ENCODE data around the gene RPL22L1.

DNA sequence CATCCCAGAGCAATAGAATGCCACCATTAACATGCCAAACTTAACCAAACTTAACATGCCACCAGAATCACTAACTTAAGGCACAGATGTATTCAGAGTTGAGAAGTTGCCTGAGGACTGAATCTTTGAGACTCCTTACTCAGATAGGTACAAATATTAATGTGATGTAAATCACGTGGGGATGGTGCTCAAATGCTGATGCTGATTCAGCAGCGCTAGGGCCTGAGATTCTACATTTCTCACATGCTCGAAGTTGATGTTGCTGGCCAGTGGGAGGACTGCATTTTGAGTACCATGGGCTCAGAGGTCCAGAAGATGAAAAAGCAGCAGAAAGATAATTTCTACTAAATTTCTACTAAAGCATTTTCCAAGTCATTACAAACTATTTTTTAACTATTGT is 54.1 kb downstream of the RPL22L1 start:
- TF ChIP-seq, protein P1, sequence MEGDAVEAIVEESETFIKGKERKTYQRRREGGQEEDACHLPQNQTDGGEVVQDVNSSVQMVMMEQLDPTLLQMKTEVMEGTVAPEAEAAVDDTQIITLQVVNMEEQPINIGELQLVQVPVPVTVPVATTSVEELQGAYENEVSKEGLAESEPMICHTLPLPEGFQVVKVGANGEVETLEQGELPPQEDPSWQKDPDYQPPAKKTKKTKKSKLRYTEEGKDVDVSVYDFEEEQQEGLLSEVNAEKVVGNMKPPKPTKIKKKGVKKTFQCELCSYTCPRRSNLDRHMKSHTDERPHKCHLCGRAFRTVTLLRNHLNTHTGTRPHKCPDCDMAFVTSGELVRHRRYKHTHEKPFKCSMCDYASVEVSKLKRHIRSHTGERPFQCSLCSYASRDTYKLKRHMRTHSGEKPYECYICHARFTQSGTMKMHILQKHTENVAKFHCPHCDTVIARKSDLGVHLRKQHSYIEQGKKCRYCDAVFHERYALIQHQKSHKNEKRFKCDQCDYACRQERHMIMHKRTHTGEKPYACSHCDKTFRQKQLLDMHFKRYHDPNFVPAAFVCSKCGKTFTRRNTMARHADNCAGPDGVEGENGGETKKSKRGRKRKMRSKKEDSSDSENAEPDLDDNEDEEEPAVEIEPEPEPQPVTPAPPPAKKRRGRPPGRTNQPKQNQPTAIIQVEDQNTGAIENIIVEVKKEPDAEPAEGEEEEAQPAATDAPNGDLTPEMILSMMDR (IDR thresholded peaks at IDR 0.05) = no peak
- no peak for TF ChIP-seq EZH2 (IDR thresholded peaks at IDR 0.05; ENCODE audit: borderline replicate concordance, insufficient read depth, low read depth, low read length, poor library complexity, severe bottlenecking)
